Measurements from ENCODE around the gene SCNN1B. TPM values are rescaled to one million over a fixed set of nuclear protein-coding genes. Genes with fewer than 3 reads are reported as not detected.

SCNN1B gene
- total RNA-seq, 4 donors from 2014 or later = 0.66 to 2.7 (median 2.2) TPM

- H3K4me3 ChIP-seq = no peak overlapping the region
- DNase-seq (ENCODE audit: low spot score in 2 of 2) = no peak
- WGBS, 2 donors = 41 to 59% methylated on average over 1 of the region's 1 CpG
- peaks cover 0 to 12% (median 0%) of the 10 kb centered on the region in 4 donors for H3K9me3 ChIP-seq
- no peak overlapping the region for H3K27ac ChIP-seq
- H3K4me1 ChIP-seq = no peaks in the 10 kb centered on the region
- H3K36me3 ChIP-seq = no peaks in the 10 kb centered on the region
- no peak for TF ChIP-seq CTCF (IDR thresholded peaks at IDR 0.05)
- TF ChIP-seq POLR2A (IDR thresholded peaks at IDR 0.05) = no peak
- TF ChIP-seq EP300 (IDR thresholded peaks at IDR 0.05) = no peak
- no peaks in the 10 kb centered on the region for H3K27me3 ChIP-seq
Measured at GRCh38 chr16:23334950-23335349, 32.8 kb downstream of the SCNN1B start.

GRCh38 chr16:23337836-23338550 lies 35.9 kb downstream of the SCNN1B start:
- H3K4me3 ChIP-seq = no peak overlapping the region
- no peak overlapping the region for H3K27ac ChIP-seq
- DNase-seq (ENCODE audit: low spot score in 2 of 2) = no peak
- H3K27me3 ChIP-seq = no peaks in the 10 kb centered on the region
- H3K4me1 ChIP-seq = no peaks in the 10 kb centered on the region
- peaks cover 0 to 12% (median 0%) of the 10 kb centered on the region in 4 donors for H3K9me3 ChIP-seq
- no peaks in the 10 kb centered on the region for H3K36me3 ChIP-seq
- TF ChIP-seq EP300 (IDR thresholded peaks at IDR 0.05) (no peak), POLR2A (IDR thresholded peaks at IDR 0.05) (no peak), CTCF (IDR thresholded peaks at IDR 0.05) (no peak)
- WGBS, 2 donors = 85 to 86% methylated on average over 5 of the region's 5 CpGs

GRCh38 chr16:23339787-23340186 lies 37.7 kb downstream of the SCNN1B start:
- no peaks in the 10 kb centered on the region for H3K36me3 ChIP-seq
- DNase-seq (ENCODE audit: low spot score in 2 of 2) = no peak
- 70 to 89% methylated on average over 3 of the region's 3 CpGs for WGBS, 2 donors
- H3K9me3 ChIP-seq = peaks cover 0 to 12% (median 0%) of the 10 kb centered on the region in 4 donors
- no peaks in the 10 kb centered on the region for H3K27me3 ChIP-seq
- H3K27ac ChIP-seq = no peak overlapping the region
- no peak for TF ChIP-seq EP300 (IDR thresholded peaks at IDR 0.05)
- TF ChIP-seq POLR2A (IDR thresholded peaks at IDR 0.05) = no peak
- TF ChIP-seq CTCF (IDR thresholded peaks at IDR 0.05) = no peak
- H3K4me1 ChIP-seq = no peaks in the 10 kb centered on the region
- H3K4me3 ChIP-seq = no peak overlapping the region

- Histone ChIP-seq H3K9me3 (peaks cover 0 to 12% (median 0%) of the 10 kb centered on the region in 4 donors), H3K4me3 (no peak overlapping the region), H3K27ac (no peak overlapping the region), H3K36me3 (no peaks in the 10 kb centered on the region), H3K27me3 (no peaks in the 10 kb centered on the region), H3K4me1 (no peaks in the 10 kb centered on the region)
- TF ChIP-seq EP300 (IDR thresholded peaks at IDR 0.05) = no peak
- no peak for TF ChIP-seq POLR2A (IDR thresholded peaks at IDR 0.05)
- no peak for TF ChIP-seq CTCF (IDR thresholded peaks at IDR 0.05)
- no peak for DNase-seq (ENCODE audit: low spot score in 2 of 2)
- 54 to 61% methylated on average over 5 of the region's 5 CpGs for WGBS, 2 donors
Measured at GRCh38 chr16:23342083-23342640, 40.1 kb downstream of the SCNN1B start.

Measured in tibial nerve (tissue), 4 donors.